HCT116 (cell line): Measurements from ENCODE around the gene TINCR. TPM values are rescaled to one million over a fixed set of nuclear protein-coding genes. Genes with fewer than 3 reads are reported as not detected.

Experiments
- ATAC-seq: fragments of 200-7000 bp; cut with Tn5 transposase; 2 replicates; pipeline ENCODE4 v1.9.1; 2020; ENCODE audit warnings: mild to moderate bottlenecking, moderate library complexity
- BruUV-seq: library from RNA; stranded (reverse); fragments of 400-500 nt; replicated peaks from 2 replicates; lab custom pipeline; 2021; lab: Mats Ljungman, UMichigan
- CTCF ChIA-PET: fragments of 300-600 bp; sonication (Branson Sonifier 250); formaldehyde crosslinking; loops from one replicate; lab custom pipeline; 2021; ENCODE audit warnings: antibody characterized with exemption; lab: Charles Lee
- POLR2A ChIA-PET: fragments of 300-600, 350-600 bp; sonication (Branson Sonifier 250); formaldehyde crosslinking; loops from one replicate; lab custom pipeline; 2021; ENCODE audit warnings: antibody characterized with exemption; lab: Charles Lee
- RAD21 ChIA-PET, 2 experiments: fragments of 300-600 bp; sonication (Branson Sonifier 250); formaldehyde crosslinking; loops; one replicate each; lab custom pipeline; 2023; ENCODE audit warnings: low total read pairs in 2 of 2; ENCODE audit not compliant: uncharacterized antibody in 2 of 2, unreplicated experiment in 2 of 2, low non-redundant PET in 1 of 2; lab: Charles Lee
- DNase-seq: peaks from one replicate; pipeline ENCODE4 v3.0.0-alpha.2; 2010; ENCODE audit warnings: low read depth, low spot score
- H2AFZ ChIP-seq: fragments of 200-600 bp; shearing (Covaris generic), sonication (generic); 2 replicates; pipeline ENCODE4 v1.6.1; 2017; ENCODE audit warnings: low read depth, mixed run types, mixed read lengths, antibody characterized with exemption, low read length; ENCODE audit not compliant: poor library complexity, severe bottlenecking
- H3K27ac ChIP-seq: 2 replicates; pipeline ENCODE4 v1.5.1; 2012; ENCODE audit warnings: low read depth, low read length
- H3K27me3 ChIP-seq: fragments of 200-600 bp; sonication (generic); 2 replicates; pipeline ENCODE4 v1.6.1; 2016; ENCODE audit warnings: mixed run types, low read length, mixed read lengths; ENCODE audit not compliant: insufficient read depth
- H3K36me3 ChIP-seq, 2 experiments: fragments of 200-500 bp in 1 of 2; fragments of 200-600 bp in 1 of 2; sonication (Bioruptor generic) in 1 of 2; sonication (generic) in 1 of 2; 2 replicates each; pipeline versions ENCODE4 v1.5.1 to v1.6.1; 2014 to 2016; ENCODE audit warnings: low read length in 2 of 2, inconsistent platforms in 1 of 2, mixed read lengths in 1 of 2, mixed run types in 1 of 2; ENCODE audit not compliant: insufficient read depth in 2 of 2, control insufficient read depth in 1 of 2
- H3K4me1 ChIP-seq, 2 experiments: fragments of 200-600 bp in 1 of 2; sonication (generic) in 1 of 2; 2 replicates each; pipeline versions ENCODE4 v1.5.1 to v1.6.1; 2012 to 2017; ENCODE audit warnings: low read length in 2 of 2, inconsistent platforms in 1 of 2, mild to moderate bottlenecking in 1 of 2, mixed read lengths in 1 of 2, mixed run types in 1 of 2, moderate library complexity in 1 of 2; ENCODE audit not compliant: insufficient read depth in 2 of 2, control insufficient read depth in 1 of 2
- H3K4me2 ChIP-seq: fragments of 200-600 bp; sonication (generic); 2 replicates; pipeline ENCODE4 v1.6.1; 2017; ENCODE audit warnings: mixed run types, low read length, mixed read lengths
- H3K4me3 ChIP-seq, 2 experiments: fragments of 200-600 bp in 1 of 2; sonication (generic) in 1 of 2; replicated peaks in 1 of 2; 2 replicates each; pipeline ENCODE4 v1.5.1; 2011 to 2016; ENCODE audit warnings: low read length in 2 of 2, control low read depth in 1 of 2, low read depth in 1 of 2, mild to moderate bottlenecking in 1 of 2, mixed read lengths in 1 of 2, mixed run types in 1 of 2
- H3K79me2 ChIP-seq: fragments of 200-600 bp; sonication (generic); 2 replicates; pipeline ENCODE4 v1.6.1; 2017; ENCODE audit warnings: mild to moderate bottlenecking, mixed run types, low read length, moderate library complexity, mixed read lengths; ENCODE audit not compliant: insufficient read depth
- H3K9ac ChIP-seq: fragments of 200-600 bp; sonication (generic); 2 replicates; pipeline ENCODE4 v1.6.1; 2016; ENCODE audit warnings: low read length, mixed read lengths
- H3K9me2 ChIP-seq: fragments of 200-600 bp; sonication (generic), shearing (Covaris generic); 2 replicates; pipeline ENCODE4 v1.6.1; 2017; ENCODE audit warnings: mixed run types, mild to moderate bottlenecking, moderate library complexity; ENCODE audit not compliant: insufficient read depth
- H3K9me3 ChIP-seq, 2 experiments: fragments of 200-500 bp in 1 of 2; fragments of 200-600 bp in 1 of 2; sonication (Bioruptor generic) in 1 of 2; sonication (generic) in 1 of 2; 2 replicates each; pipeline ENCODE4 v1.6.1; 2014 to 2017; ENCODE audit warnings: low read length in 2 of 2, mixed read lengths in 2 of 2, inconsistent platforms in 1 of 2, low read depth in 1 of 2, mild to moderate bottlenecking in 1 of 2, mixed run types in 1 of 2, moderate library complexity in 1 of 2; ENCODE audit not compliant: control insufficient read depth in 1 of 2, insufficient read depth in 1 of 2
- H4K20me1 ChIP-seq: fragments of 200-600 bp; sonication (generic), shearing (Covaris generic); 2 replicates; pipeline ENCODE4 v1.6.1; 2017; ENCODE audit warnings: mixed run types, mild to moderate bottlenecking, moderate library complexity; ENCODE audit not compliant: insufficient read depth
- CBX3 ChIP-seq: IDR thresholded peaks from 2 replicates; pipeline ENCODE4 v1.6.1; 2012; ENCODE audit warnings: low read depth
- EGR1 ChIP-seq: IDR thresholded peaks from 2 replicates; pipeline ENCODE4 v1.6.1; 2012; ENCODE audit warnings: low read depth
- EZH2phosphoT487 ChIP-seq: fragments of 200-600 bp; IDR thresholded peaks from 2 replicates; pipeline ENCODE4 v1.6.1; 2018; ENCODE audit warnings: antibody characterized with exemption, borderline replicate concordance
- FOSL1 ChIP-seq: IDR thresholded peaks from 2 replicates; pipeline ENCODE4 v1.6.1; 2012; ENCODE audit warnings: low read depth
- POLR2A ChIP-seq: IDR thresholded peaks from 2 replicates; pipeline ENCODE4 v1.7.0; 2011; ENCODE audit warnings: borderline replicate concordance; ENCODE audit not compliant: insufficient read depth, insufficient read length; ENCODE audit errors: extremely low read depth
- SRF ChIP-seq: IDR thresholded peaks from 2 replicates; pipeline ENCODE4 v1.6.1; 2012; ENCODE audit warnings: low read depth
- TCF7L2 ChIP-seq: IDR thresholded peaks from 2 replicates; pipeline ENCODE4 v1.7.0; 2011; ENCODE audit warnings: borderline replicate concordance, inconsistent platforms; ENCODE audit not compliant: insufficient read depth, insufficient read length; ENCODE audit errors: extremely low read depth
- ZFX ChIP-seq: fragments of 450-650 bp; IDR thresholded peaks from 2 replicates; pipeline ENCODE4 v1.6.1; 2017
- intact Hi-C: fragments of 100-400 bp; cut with micrococcal nuclease; formaldehyde crosslinking; loops from 2 replicates; pipeline ENCODE4 v1.10.0; 2022
- total RNA-seq: library from RNA; stranded (reverse); gene quantifications from one replicate; pipeline ENCODE4 v1.2.1, GENCODE V29; 2021; ENCODE audit not compliant: unreplicated experiment
- TF ChIP-seq, protein P1 (sequence below): IDR thresholded peaks from 2 replicates; pipeline ENCODE4 v1.6.1; 2012; ENCODE audit warnings: low read depth
- TF ChIP-seq, protein P2 (sequence below): IDR thresholded peaks from 2 replicates; pipeline ENCODE4 v1.6.1; 2011; ENCODE audit warnings: mild to moderate bottlenecking, low read length, moderate library complexity; ENCODE audit not compliant: insufficient replicate concordance; ENCODE audit errors: extremely low read depth

Gene TINCR
- total RNA-seq, 1 experiment from 2014 or later = 6.1 TPM

DNA sequence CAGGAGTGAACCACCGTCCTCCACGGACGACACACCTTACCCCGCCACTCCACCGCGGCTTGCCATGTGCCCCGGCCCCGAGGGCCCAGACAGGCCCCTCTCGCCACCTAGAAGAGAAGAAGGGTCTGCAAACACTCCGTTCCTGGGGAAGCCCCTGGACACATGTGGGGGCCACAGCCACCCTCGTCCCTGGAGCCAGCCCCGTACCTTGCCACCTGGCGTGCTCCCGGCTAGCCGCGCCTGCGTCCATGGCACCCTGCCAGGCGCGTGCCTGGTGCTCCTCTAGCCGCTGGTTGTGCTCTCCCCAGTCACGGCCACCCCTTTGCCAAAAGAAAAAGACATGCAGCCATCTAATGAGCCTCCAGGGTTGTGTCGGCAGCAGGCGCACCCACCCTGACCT lies 19.9 kb upstream of the TINCR start:
- Histone ChIP-seq H3K9me3 (no peaks in the 10 kb centered on the region), H3K4me2 (no peak overlapping the region), H3K79me2 (0 out of 2 replicates have a peak, but pooled peaks cover 3% of the 10 kb centered on the region), H3K27me3 (no peaks in the 10 kb centered on the region), H3K4me3 (no peak overlapping the region), H3K4me1 (no peaks in the 10 kb centered on the region), H3K9me2 (no peaks in the 10 kb centered on the region), H3K36me3 (peaks cover 29 to 41% of the 10 kb centered on the region in 2 experiments; a peak in 3 of 4 replicates)
- DNase-seq = no peak
- no TSS peak for BruUV-seq
- POLR2A ChIA-PET = no interaction called here
- TF ChIP-seq FOSL1 = no peak
- TF ChIP-seq, protein P1, sequence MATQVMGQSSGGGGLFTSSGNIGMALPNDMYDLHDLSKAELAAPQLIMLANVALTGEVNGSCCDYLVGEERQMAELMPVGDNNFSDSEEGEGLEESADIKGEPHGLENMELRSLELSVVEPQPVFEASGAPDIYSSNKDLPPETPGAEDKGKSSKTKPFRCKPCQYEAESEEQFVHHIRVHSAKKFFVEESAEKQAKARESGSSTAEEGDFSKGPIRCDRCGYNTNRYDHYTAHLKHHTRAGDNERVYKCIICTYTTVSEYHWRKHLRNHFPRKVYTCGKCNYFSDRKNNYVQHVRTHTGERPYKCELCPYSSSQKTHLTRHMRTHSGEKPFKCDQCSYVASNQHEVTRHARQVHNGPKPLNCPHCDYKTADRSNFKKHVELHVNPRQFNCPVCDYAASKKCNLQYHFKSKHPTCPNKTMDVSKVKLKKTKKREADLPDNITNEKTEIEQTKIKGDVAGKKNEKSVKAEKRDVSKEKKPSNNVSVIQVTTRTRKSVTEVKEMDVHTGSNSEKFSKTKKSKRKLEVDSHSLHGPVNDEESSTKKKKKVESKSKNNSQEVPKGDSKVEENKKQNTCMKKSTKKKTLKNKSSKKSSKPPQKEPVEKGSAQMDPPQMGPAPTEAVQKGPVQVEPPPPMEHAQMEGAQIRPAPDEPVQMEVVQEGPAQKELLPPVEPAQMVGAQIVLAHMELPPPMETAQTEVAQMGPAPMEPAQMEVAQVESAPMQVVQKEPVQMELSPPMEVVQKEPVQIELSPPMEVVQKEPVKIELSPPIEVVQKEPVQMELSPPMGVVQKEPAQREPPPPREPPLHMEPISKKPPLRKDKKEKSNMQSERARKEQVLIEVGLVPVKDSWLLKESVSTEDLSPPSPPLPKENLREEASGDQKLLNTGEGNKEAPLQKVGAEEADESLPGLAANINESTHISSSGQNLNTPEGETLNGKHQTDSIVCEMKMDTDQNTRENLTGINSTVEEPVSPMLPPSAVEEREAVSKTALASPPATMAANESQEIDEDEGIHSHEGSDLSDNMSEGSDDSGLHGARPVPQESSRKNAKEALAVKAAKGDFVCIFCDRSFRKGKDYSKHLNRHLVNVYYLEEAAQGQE = no peak
- TF ChIP-seq SRF = no peak
- no peak for TF ChIP-seq POLR2A
- TF ChIP-seq, protein P2, sequence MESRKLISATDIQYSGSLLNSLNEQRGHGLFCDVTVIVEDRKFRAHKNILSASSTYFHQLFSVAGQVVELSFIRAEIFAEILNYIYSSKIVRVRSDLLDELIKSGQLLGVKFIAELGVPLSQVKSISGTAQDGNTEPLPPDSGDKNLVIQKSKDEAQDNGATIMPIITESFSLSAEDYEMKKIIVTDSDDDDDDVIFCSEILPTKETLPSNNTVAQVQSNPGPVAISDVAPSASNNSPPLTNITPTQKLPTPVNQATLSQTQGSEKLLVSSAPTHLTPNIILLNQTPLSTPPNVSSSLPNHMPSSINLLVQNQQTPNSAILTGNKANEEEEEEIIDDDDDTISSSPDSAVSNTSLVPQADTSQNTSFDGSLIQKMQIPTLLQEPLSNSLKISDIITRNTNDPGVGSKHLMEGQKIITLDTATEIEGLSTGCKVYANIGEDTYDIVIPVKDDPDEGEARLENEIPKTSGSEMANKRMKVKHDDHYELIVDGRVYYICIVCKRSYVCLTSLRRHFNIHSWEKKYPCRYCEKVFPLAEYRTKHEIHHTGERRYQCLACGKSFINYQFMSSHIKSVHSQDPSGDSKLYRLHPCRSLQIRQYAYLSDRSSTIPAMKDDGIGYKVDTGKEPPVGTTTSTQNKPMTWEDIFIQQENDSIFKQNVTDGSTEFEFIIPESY = no peak
- no peak for TF ChIP-seq EZH2phosphoT487
- TF ChIP-seq TCF7L2 = no peak
- no peak for TF ChIP-seq EGR1
- no peak for TF ChIP-seq CBX3
- TF ChIP-seq ZFX = no peak
- TF ChIP-seq, all 23 proteins: peak for 0
- intact Hi-C loops = no loop called here
- ChIA-PET CTCF (no interaction called here), RAD21 (no interaction called here)
- H3K9ac ChIP-seq = no peak overlapping the region
- no peak overlapping the region for H3K27ac ChIP-seq
- H2AFZ ChIP-seq = no peak overlapping the region
- H4K20me1 ChIP-seq = no peaks in the 10 kb centered on the region
- ATAC-seq = no peak
